ENCODE measurements around the gene TNFRSF8.

TNFRSF8 gene

DNA sequence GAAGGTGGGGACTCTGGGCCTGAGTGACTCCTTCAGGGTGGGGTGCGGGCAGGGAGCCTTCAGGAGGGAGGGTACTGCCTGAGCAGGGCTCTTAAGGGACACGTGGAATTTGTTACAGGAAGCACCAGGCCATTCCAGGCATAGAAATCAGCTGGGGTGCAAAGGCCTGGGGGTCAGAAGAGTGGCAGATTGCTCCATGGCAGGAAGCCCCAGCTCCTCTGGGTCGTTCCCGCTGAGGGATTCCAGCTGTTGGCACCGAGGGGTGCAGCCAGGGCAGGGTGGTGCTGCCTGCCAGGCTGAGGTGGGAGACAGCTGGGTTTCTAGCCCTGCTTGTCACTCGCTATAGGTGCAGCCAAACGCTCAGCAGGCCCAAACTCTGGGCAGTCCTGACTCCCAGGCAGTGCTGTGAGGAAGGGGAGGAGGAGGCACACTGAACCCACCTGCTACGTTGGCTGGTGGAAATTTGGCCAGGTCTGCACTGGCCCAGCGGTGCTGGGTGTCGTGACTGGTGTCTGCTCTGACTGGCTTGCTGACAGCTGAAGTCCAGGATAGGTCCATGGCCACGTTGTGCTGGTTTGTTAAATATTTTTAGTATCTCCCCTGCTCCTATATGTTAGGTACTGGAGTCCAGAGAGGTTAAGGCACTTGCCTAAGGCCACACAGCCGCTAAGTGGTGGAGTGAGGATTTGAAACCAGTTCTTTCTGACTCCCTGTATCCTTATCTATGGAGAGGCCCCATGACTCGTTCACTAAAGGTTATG lies 123.0 kb downstream of the TNFRSF8 start:
- Histone ChIP-seq H3K36me3 (ENCODE audit: control insufficient read depth, low read length) (no peaks in the 10 kb centered on the region), H3K4me3 (ENCODE audit: low read length) (no peak overlapping the region), H3K4me1 (ENCODE audit: control insufficient read depth, low read length) (peaks cover 6% of the 10 kb centered on the region), H3K27ac (ENCODE audit: low read depth, low read length) (no peak overlapping the region), H4K20me1 (ENCODE audit: control insufficient read depth, insufficient read depth, low read depth, low read length) (peaks cover 4% of the 10 kb centered on the region; the same call in 1 of the 2 replicates), H3K4me2 (ENCODE audit: low read length) (no peak overlapping the region), H3K9me2 (replicated peaks; ENCODE audit: control insufficient read depth, low read length) (no peaks in the 10 kb centered on the region), H3K27me3 (ENCODE audit: control insufficient read depth, low read length) (peaks cover 75% of the 10 kb centered on the region), H3F3A (ENCODE audit: control insufficient read depth, insufficient read depth) (no peaks in the 10 kb centered on the region), H3K9me3 (ENCODE audit: control insufficient read depth, insufficient read depth, low read length) (no peaks in the 10 kb centered on the region), H3K79me2 (ENCODE audit: control insufficient read depth, low read length) (no peaks in the 10 kb centered on the region)
- TF ChIP-seq EZH2phosphoT487 (IDR thresholded peaks at IDR 0.05; ENCODE audit: borderline replicate concordance, low read length) (no peak), CTCF (IDR thresholded peaks at IDR 0.05; ENCODE audit: low read depth, low read length, poor library complexity, severe bottlenecking) (no peak)

GRCh38 chr1:12186679-12186985 lies 123.5 kb downstream of the TNFRSF8 start:
- H3K9me3 ChIP-seq (ENCODE audit: control insufficient read depth, insufficient read depth, low read length), result no peaks in the 10 kb centered on the region
- no peaks in the 10 kb centered on the region for H3K36me3 ChIP-seq (ENCODE audit: control insufficient read depth, low read length)
- H4K20me1 ChIP-seq (ENCODE audit: control insufficient read depth, insufficient read depth, low read depth, low read length), result peaks cover 4% of the 10 kb centered on the region; the same call in 1 of the 2 replicates
- H3K4me2 ChIP-seq (ENCODE audit: low read length), result no peak overlapping the region
- H3K9me2 ChIP-seq (replicated peaks; ENCODE audit: control insufficient read depth, low read length), result no peaks in the 10 kb centered on the region
- H3K4me3 ChIP-seq (ENCODE audit: low read length), result no peak overlapping the region
- no peaks in the 10 kb centered on the region for H3F3A ChIP-seq (ENCODE audit: control insufficient read depth, insufficient read depth)
- no peak for TF ChIP-seq EZH2phosphoT487 (IDR thresholded peaks at IDR 0.05; ENCODE audit: borderline replicate concordance, low read length)
- TF ChIP-seq CTCF (IDR thresholded peaks at IDR 0.05; ENCODE audit: low read depth, low read length, poor library complexity, severe bottlenecking), result no peak
- H3K4me1 ChIP-seq (ENCODE audit: control insufficient read depth, low read length), result peaks cover 6% of the 10 kb centered on the region
- no peaks in the 10 kb centered on the region for H3K79me2 ChIP-seq (ENCODE audit: control insufficient read depth, low read length)
- H3K27ac ChIP-seq (ENCODE audit: low read depth, low read length), result no peak overlapping the region
- peaks cover 72% of the 10 kb centered on the region for H3K27me3 ChIP-seq (ENCODE audit: control insufficient read depth, low read length)

- H3K9me2 ChIP-seq (replicated peaks; ENCODE audit: control insufficient read depth, low read length), result no peaks in the 10 kb centered on the region
- no peak overlapping the region for H3K4me2 ChIP-seq (ENCODE audit: low read length)
- H3K79me2 ChIP-seq (ENCODE audit: control insufficient read depth, low read length), result no peaks in the 10 kb centered on the region
- peaks cover 4% of the 10 kb centered on the region; the same call in 1 of the 2 replicates for H4K20me1 ChIP-seq (ENCODE audit: control insufficient read depth, insufficient read depth, low read depth, low read length)
- no peaks in the 10 kb centered on the region for H3K36me3 ChIP-seq (ENCODE audit: control insufficient read depth, low read length)
- no peaks in the 10 kb centered on the region for H3K9me3 ChIP-seq (ENCODE audit: control insufficient read depth, insufficient read depth, low read length)
- no peak overlapping the region for H3K4me3 ChIP-seq (ENCODE audit: low read length)
- TF ChIP-seq CTCF (IDR thresholded peaks at IDR 0.05; ENCODE audit: low read depth, low read length, poor library complexity, severe bottlenecking) (no peak), EZH2phosphoT487 (IDR thresholded peaks at IDR 0.05; ENCODE audit: borderline replicate concordance, low read length) (no peak)
- no peaks in the 10 kb centered on the region for H3F3A ChIP-seq (ENCODE audit: control insufficient read depth, insufficient read depth)
- H3K27me3 ChIP-seq (ENCODE audit: control insufficient read depth, low read length), result peaks cover 60% of the 10 kb centered on the region
- no peaks in the 10 kb centered on the region for H3K4me1 ChIP-seq (ENCODE audit: control insufficient read depth, low read length)
- H3K27ac ChIP-seq (ENCODE audit: low read depth, low read length), result no peak overlapping the region
Observed at GRCh38 chr1:12188115-12188514, 125.0 kb downstream of the TNFRSF8 start.
